A673 (cell line): ENCODE results near the gene HAPSTR1. TPM values are rescaled to one million over a fixed set of nuclear protein-coding genes. Genes with fewer than 3 reads are reported as not detected.

Source experiments
- BruUV-seq: library from RNA; stranded (reverse); fragments of 400-500 nt; replicated peaks from 2 replicates; lab custom pipeline; 2021; lab: Mats Ljungman, UMichigan
- CTCF ChIA-PET: fragments of 300-600 bp; sonication (Branson Sonifier 250); formaldehyde crosslinking; loops from one replicate; lab custom pipeline; 2022; ENCODE audit warnings: antibody characterized with exemption; lab: Charles Lee
- POLR2A ChIA-PET: fragments of 300-600 bp; sonication (Branson Sonifier 250); formaldehyde crosslinking; loops from one replicate; lab custom pipeline; 2022; ENCODE audit warnings: antibody characterized with exemption; ENCODE audit not compliant: low non-redundant PET; lab: Charles Lee
- DNase-seq: peaks from one replicate; pipeline ENCODE4 v3.0.0-alpha.2; 2015; ENCODE audit warnings: low spot score
- H3K27ac ChIP-seq: fragments of 200-600 bp; sonication (generic); 2 replicates; pipeline ENCODE4 v1.5.1; 2016; ENCODE audit warnings: mixed run types, low read depth, mild to moderate bottlenecking, mixed read lengths, antibody characterized with exemption, low read length; ENCODE audit not compliant: poor library complexity, severe bottlenecking
- H3K27me3 ChIP-seq: fragments of 200-600 bp; sonication (generic); replicated peaks from 2 replicates; pipeline ENCODE4 v1.6.1; 2017; ENCODE audit warnings: mixed run types, low read depth, mild to moderate bottlenecking, mixed read lengths, antibody characterized with exemption, low read length; ENCODE audit not compliant: insufficient read depth, poor library complexity
- H3K36me3 ChIP-seq: fragments of 200-600 bp; sonication (generic); 2 replicates; pipeline ENCODE4 v1.6.1; 2016; ENCODE audit warnings: mixed run types, mild to moderate bottlenecking, mixed read lengths, antibody characterized with exemption, low read length; ENCODE audit not compliant: insufficient read depth, poor library complexity, severe bottlenecking
- H3K4me1 ChIP-seq: fragments of 200-600 bp; sonication (generic); 2 replicates; pipeline ENCODE4 v1.6.1; 2017; ENCODE audit warnings: mixed run types, mild to moderate bottlenecking, mixed read lengths, antibody characterized with exemption, low read length; ENCODE audit not compliant: insufficient read depth, poor library complexity, severe bottlenecking
- H3K4me3 ChIP-seq: fragments of 200-600 bp; sonication (generic); 2 replicates; pipeline ENCODE4 v1.5.1; 2016; ENCODE audit warnings: low read depth, mixed run types, mild to moderate bottlenecking, mixed read lengths, low read length; ENCODE audit not compliant: poor library complexity, severe bottlenecking
- H3K9me3 ChIP-seq: fragments of 200-600 bp; sonication (generic); 2 replicates; pipeline ENCODE4 v1.6.1; 2016; ENCODE audit warnings: mixed run types, low read depth, mild to moderate bottlenecking, mixed read lengths, antibody characterized with exemption, low read length; ENCODE audit not compliant: poor library complexity, severe bottlenecking
- CTCF ChIP-seq: fragments of 300-800, 200-600 bp; sonication (generic); conservative IDR thresholded peaks from 2 replicates; pipeline ENCODE4 v1.5.1; 2017; ENCODE audit warnings: low read depth, mild to moderate bottlenecking, antibody characterized with exemption, low read length, moderate library complexity, mixed read lengths
- EZH2 ChIP-seq: fragments of 200-600 bp; sonication (generic); IDR thresholded peaks from 2 replicates; pipeline ENCODE4 v1.6.1; 2017; ENCODE audit warnings: borderline replicate concordance, low read depth, mild to moderate bottlenecking, mixed read lengths, antibody characterized with exemption, low read length; ENCODE audit not compliant: poor library complexity, severe bottlenecking
- intact Hi-C: fragments of 100-400 bp; cut with micrococcal nuclease; formaldehyde crosslinking; loops from one replicate; pipeline ENCODE4 v1.10.0; 2022; ENCODE audit not compliant: unreplicated experiment
- total RNA-seq: library from RNA; stranded (reverse); gene quantifications from 2 replicates; pipeline ENCODE4 v1.2.3, GENCODE V29; 2021

Gene HAPSTR1
- total RNA-seq, 1 experiment from 2014 or later = 90.4 TPM

DNA sequence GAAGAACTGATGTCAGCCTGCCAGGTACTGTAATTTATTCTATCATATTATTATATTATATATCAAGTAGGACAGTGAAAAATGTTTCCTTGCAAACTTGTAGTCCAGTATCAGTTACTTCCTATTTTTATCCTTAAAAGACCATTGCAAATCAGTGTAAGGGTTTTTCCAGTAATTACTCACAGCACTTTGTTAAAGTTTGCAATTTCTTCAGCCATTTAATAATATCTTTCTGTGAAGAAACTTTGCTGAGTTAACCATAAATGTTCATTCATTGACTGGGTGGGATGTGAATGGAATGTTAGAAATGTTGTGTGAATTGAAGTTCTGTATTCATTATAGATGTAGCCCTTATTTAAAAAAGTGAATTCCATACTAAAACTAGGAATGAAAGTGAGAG is 26.7 kb downstream of the HAPSTR1 start:
- no peaks in the 10 kb centered on the region for H3K9me3 ChIP-seq
- no peak overlapping the region for H3K27ac ChIP-seq
- no peaks in the 10 kb centered on the region for H3K27me3 ChIP-seq
- CTCF ChIA-PET = no interaction called here
- TF ChIP-seq CTCF (no peak), EZH2 (no peak)
- DNase-seq = no peak
- H3K4me1 ChIP-seq = peaks cover 5% of the 10 kb centered on the region
- H3K36me3 ChIP-seq = peaks cover 65% of the 10 kb centered on the region
- POLR2A ChIA-PET = interaction anchor here (0.6 kb wide), 1 partner anchor 30 kb away, joined by 4 read pairs; no protein-coding TSS in a partner anchor
- no TSS peak for BruUV-seq
- intact Hi-C loops = loop anchor here (10.0 kb wide), 1 partner anchor 213 kb away; no protein-coding TSS in a partner anchor
- H3K4me3 ChIP-seq = no peak overlapping the region

GRCh38 chr16:9119795-9120194 is 28.4 kb downstream of the HAPSTR1 start:
- ChIA-PET POLR2A (no interaction called here), CTCF (no interaction called here)
- Histone ChIP-seq H3K9me3 (no peaks in the 10 kb centered on the region), H3K4me3 (no peak overlapping the region), H3K4me1 (peaks cover 9% of the 10 kb centered on the region), H3K27me3 (no peaks in the 10 kb centered on the region), H3K27ac (no peak overlapping the region), H3K36me3 (peaks cover 56% of the 10 kb centered on the region)
- TF ChIP-seq CTCF = no peak
- no peak for TF ChIP-seq EZH2
- BruUV-seq = no TSS peak
- intact Hi-C loops = loop anchor here (10.0 kb wide), 1 partner anchor 215 kb away; no protein-coding TSS in a partner anchor
- no peak for DNase-seq

DNA sequence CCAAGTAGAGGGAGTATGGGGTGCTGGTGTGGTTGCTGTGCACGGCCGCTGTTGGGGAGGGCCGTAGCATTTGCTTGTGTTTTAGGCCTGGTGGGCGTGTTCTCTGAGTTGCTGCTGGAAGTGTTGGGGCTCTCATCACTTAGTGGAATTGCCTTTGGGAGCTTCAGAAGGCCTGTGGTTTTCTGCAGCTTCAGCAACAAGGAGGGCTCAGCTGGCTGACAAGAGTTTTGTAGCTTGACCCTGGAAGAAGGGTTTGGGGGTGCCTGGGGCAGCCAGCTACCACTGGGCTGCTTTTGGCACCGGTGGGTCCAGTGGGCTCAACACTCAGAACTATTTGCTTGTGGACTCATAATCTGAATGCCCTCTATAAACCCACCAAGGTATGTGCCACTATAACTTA is 30.9 kb downstream of the HAPSTR1 start:
- peaks cover 14% of the 10 kb centered on the region for H3K4me1 ChIP-seq
- H3K9me3 ChIP-seq = no peaks in the 10 kb centered on the region
- H3K27me3 ChIP-seq = no peaks in the 10 kb centered on the region
- H3K36me3 ChIP-seq = peaks cover 31% of the 10 kb centered on the region
- POLR2A ChIA-PET = no interaction called here
- no peak overlapping the region for H3K4me3 ChIP-seq
- CTCF ChIA-PET = no interaction called here
- BruUV-seq = no TSS peak
- peak overlapping the region; percentile 19 for H3K27ac ChIP-seq
- no peak for DNase-seq
- intact Hi-C loops = no loop called here
- TF ChIP-seq EZH2 = no peak
- no peak for TF ChIP-seq CTCF
